HG03575 (cell line): ENCODE data around the gene DLX2.

ENCODE experiments used
- ATAC-seq: cut with Tn5 transposase; IDR thresholded peaks from one replicate; pipeline ENCODE4 v1.9.1; 2021; ENCODE audit not compliant: unreplicated experiment, insufficient number of reproducible peaks, low FRiP score; ENCODE audit errors: extremely low read depth

Gene DLX2

DNA sequence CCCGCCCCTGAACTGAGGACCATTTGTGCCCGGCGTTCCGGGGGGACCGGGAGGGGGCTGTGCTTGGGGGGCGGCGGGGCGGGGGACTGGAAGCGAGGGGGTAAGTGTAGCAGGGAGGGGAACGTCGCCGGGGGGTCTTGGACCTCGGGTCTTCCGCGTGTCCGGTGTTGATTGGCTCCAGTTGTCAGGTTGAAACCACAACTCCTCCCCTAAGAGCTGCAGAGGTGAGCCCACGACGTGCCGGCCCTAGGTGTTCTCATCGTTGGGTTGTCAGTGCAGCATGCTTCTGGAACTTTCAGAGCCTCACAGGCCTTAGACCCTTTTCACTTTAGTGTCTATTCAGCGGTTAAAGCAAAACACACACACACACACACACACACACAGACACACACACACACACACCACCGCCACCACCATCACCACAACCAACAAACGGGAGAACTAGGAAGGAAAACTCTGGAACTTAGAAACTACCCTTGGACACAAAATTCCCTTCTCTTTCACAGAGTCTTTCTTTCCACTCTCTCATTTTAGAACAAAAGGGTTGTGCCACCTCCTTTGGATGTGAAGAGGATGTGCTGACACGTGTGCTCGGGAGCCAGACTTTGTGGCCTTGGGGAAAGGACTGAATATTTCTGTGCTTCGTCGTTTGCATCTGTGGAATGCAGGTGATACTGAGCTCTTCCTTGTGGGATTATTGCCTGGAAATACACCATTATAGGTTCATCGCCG lies 6.7 kb upstream of the DLX2 start:
- no peak for ATAC-seq

DNA sequence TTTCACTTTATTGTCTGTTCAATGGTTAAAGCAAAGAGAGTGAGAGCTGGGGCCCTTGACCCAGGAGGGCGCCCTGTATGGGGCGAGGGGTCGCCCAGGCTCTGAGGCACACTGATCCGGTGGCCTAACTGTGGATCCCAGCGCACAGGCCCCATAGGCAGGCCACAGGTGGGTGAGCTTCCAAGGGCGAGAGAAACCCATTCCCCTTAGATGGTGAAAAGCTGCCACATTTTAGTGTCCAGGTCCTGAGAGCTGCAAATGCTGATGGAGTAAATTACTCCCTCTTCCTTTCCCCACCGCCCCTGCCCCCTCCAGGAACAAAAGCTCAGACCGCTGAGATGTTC lies 5.9 kb upstream of the DLX2 start:
- no peak for ATAC-seq

DNA sequence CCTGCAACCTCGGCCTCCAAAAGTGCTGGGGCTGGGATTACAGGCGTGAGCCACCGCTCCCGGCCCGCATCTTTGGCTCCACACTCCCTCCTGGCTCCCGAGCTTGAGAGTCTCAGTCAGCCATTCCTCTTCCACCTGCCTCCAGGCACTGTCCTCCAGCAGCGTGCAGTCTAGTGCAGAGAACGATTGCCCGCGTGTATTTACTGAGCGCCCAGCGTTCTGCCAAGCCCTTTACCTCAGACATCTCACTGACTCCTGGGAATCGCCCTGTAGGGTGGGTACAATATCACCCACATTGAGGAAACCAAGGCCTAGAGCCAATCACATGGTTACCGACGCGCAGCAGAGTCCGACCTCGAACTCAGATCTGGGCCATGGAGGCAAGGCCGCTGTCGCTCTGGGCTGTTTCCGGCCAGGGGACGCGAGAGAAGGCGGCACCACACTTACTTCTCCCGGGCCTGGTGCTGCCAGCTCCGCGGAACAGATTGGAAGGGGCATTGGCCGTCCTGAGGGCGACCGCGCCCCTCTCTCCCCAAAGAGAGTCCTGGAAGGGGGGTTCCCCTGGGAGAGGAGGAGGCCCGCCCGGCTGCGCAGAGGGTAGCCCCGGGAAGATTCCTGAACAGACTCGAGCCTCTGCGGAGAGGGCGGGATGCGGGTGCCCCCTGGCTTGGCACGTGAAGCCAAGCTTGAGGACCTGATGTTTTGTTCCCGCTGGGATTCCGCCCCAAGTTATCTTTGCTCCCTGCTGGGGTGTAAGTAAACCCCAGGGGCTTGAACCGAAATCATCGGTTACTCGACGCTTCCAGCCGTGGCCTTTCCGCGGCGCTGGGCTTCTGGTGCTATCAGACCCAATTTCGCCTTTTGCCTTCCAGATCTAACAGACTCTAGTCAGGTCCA lies 5.2 kb upstream of the DLX2 start:
- ATAC-seq: no peak

DNA sequence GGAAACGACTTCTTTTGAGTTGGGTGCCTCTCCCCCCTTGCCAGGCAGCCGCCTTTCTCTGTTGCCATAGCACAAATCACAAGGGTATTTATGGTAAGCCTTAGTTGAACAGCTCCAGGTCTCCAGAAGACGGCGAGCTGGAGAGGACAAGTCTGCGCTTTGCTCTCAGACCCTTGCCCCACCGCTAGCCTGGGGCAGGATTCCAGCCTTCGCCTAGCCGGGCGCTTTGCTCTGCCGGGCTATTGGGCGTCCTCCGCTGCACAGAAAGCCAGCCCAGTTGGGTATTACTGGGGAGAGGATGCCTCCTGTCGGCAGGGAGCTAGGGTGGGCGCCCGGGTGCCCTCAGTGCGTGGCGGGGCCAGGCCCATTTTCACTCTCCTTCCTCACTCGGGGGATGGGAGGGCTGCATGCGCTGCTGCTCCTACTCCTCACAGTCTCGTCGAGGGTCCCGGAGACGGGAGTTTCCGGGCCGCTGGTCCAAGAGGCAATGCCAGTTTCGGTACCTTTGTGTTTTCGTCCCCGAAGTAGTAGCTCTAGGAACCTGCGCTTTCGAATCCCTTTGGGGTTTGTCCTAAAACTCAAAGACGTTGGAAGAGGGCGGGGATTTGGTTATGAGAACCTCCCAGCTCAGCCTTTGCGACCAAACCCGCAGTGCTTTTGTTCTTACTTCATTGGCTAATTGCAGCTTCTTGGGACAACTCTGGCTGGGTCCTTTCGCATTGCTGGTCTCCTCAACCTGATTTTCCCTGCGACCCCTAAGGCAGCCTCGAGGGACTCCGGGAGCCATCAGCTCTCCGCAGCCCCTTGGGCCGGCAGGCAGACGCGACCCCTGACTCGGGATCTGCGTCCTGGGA lies 3.6 kb upstream of the DLX2 start:
- ATAC-seq: no peak

DNA sequence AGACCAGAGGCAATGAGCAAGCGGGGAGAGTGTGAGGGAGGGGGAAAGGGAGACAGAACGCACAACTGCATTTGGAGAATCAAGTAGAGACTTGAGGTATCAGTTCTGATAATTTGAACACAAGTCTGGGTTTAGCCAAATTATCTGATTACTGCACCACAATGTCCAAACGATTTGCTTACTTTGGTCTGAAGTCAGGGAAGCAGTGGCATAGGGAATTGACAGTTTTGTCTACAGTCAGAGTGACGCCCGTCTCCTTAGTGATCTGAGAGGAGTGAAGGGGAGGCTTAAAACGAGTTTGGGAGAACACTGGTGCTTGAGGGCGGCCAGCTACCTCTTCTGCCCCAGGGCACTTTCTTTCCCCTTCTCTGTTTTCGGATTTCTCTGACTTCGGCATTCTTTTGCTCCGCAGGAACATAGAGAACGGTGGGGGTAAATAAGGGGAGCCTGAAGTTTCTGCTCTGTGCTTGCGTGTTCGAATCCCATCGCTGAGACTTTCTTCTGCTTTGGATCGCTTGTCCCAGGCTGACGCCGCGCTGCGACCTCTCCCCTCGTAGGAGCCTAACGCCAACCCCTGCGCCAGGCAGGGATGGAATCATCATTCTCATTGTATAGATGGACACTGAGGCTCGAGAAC lies 2.9 kb upstream of the DLX2 start:
- no peak for ATAC-seq

DNA sequence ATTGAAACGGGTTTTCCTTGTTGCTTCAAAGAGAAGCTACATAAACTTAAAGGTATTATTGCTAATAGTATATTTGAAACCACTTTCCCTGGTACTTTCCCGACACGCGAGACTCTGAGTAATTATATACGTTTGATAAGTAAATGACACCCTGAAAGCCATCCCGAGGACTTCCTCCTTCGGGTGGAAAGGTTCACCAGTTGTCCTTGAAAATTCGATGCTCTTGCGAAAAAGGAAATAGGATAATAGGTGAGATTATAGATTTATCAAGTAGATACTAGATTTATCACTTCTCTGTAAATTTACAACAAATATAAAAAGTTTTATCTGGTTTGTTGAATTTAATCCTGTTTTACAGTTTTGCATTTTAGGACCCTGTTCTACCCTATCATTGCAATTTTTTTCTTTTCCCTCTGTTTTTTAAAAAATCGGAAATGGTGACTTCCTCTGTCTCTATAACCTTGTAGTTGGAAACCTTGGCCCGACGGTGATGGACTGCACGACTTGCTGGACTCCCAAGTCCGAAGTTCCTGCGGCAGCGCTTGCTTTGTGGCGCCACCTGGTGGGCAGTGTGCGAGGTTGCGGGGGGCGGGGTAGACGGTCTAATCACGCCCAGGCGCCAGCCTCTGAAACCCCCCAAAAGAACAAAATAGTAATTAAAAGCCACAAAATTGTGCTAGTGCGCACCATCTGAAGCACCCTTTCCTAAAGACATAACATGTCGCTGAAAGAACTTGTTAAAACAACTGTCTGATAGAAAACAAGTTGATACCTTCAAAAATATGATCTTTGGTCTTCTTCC lies 972 bp upstream of the DLX2 start:
- no peak for ATAC-seq

DNA sequence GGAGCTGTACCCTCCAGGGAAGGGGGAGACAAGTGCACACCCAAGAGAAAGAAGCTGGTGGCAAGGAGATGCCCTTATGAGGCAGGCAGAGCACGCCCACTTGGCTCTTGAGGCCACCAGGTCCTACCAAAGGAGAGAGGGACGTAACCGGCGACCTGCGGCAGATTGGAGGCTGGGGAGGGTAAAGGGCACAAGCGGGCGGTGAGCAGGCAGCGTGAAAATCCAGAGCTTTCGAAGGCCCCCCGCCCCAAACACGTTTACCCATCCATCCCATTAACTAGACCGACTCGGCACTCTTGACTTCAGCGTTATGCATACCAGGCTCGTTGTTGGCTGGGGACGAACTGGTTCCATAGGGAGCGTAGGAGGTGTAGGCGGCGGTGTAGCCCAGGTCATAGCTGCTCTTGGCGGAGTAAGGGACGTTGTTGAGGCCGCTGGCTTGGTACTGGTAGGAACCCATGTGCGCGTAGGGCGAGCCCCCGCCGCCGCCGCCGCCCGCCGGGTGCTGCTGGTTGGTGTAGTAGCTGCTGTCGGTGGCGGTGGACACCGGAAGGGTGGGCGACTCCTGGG lies 794 bp downstream of the DLX2 start:
- ATAC-seq: no peak

DNA sequence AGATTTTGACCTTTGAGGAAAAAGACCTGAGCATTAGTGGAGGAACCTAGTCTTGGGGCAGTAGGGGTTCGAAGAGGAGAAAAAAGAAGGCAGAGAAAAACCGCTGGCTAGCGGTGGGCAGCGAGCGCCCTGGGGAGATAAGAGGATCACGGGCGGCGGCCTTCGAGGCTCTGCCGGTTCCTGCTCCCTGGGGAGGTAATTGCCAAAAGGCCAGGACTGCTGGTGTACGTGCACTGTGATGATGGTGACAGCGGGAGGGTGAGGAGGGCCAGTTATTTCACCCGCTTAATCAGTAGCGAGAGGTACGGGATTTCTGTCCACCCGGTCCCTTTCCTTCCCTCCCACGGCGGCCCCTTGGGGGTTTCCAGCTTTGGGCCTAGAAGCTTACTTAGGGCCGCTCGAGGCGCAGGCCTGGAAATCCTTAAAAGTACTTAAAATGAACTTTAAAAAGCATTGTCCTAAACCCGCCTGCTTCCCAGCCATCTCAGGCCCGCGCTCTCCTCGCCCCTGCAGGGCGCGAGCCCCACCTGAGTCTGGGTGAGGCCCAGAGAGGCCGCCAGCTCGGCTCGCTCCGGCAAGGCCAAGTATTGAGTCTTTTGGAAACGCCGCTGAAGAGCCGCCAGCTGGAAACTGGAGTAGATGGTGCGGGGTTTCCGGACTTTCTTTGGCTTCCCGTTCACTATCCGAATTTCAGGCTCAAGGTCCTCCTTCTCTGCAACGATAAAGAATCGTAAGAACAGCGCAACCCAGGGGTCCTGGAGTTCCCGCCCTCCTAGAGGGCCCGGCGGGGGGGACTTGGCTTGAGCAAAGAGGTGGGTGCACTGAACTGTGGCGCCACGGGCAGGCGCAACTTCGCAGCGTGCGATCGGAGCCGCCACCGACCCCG lies 1.5 kb downstream of the DLX2 start:
- ATAC-seq: no peak

DNA sequence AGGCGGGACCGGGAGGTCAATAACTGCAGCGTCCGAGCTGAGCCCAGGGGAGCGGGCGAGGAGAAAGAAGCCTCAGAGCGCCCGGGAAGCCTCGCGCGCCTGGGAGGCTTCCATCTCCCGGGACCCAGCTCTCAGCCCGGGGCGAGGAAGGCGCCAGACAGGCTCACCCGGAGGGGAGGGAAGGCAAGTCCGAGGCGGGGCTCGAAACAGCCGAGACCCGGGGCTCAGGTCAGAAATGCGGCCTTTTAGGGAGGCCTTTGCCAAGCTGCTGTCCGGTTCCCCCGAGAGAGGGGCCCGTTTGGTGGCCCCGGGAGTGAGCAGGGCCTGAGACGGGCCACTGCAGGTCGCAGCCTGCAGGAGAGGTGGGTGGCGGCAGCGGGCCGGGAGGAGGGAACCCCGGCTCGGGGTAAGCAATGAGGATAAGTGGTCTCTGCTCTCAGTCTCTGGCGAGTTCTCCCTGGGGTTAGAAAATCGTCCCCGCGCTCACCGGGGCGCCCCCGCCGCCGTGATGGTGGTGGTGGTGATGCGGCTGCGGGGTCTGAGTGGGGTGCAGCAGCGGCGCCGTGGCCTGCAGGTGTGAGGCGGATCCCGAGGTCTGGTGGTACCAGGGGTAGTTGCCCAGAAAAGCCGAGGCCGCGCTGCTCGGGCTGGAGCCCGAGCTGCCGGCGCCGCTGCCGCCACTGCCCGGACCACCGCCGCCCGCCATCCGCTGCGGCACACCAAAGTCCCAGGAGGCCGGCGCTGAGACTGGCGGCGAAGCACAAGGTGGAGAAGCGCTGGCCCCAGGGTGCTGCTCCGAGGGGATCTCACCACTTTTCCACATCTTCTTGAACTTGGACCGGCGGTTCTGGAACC lies 2.4 kb downstream of the DLX2 start:
- no peak for ATAC-seq

DNA sequence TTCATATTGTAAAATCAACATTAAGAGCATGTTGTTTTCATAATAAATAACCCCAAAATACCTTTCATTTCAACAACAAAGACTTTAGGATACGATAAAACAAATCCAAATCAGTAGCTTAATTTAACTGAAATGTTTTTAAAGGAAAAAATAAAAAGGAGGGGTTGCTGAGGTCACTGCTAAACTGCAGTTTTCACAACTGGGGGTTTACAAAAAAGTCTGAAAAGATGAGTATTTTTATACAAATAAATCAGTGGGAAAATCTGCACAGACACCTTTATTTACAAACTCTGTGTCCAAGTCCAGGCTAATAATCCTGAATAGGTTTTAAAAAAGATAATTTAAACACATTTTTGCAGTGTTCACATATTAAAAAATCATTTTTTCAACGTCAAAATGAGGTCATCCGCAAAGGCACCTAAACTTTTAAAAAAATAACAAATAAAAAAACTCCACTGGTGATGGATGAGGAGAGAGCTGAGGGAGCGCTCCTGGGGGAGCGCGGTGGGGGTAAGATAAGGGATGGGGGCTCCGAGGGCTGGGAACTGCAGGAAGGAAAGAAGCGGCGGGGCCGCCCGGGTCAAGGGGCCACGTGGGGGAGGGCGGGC lies 3.1 kb downstream of the DLX2 start:
- ATAC-seq: no peak

DNA sequence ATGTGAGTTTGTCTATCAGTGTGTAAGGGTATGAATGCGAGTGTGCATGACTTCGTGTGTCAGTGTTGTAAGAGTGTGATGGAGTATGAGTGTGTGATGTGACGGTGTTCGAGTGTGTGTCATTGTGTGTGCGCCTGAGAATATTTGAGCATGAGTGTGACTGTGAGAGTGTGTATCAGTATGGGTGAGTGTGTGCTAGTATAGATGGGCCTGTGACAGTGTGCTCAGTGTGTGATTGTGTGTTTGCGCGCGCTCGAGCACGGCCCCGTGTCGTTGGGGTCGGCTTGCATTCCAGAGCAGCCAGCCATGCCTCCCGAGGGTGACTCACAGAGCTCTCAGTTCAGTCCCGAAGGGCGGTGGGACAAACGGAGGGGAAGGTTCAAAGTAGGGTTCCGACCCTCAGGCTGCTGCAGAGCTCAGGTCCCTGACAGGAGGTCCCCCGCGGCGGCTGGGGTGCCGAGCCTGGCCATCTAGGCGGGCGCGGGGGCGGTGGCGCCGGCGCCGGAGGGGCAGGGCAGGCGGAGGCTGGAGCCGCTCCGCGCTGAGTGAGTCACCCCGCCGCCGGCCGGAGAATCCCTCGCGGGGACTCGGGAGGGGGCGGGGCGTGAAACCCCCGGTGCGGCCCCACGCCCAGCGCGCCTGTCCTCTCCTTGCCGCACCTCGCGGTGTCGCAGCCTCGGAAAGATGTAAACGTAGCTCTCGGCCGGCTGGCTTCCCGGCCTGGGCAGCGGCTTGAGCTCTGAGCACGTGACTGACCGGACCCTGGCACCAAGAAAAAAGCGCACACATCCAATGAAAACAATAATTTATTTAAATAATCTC lies 3.8 kb downstream of the DLX2 start:
- ATAC-seq: no peak

DNA sequence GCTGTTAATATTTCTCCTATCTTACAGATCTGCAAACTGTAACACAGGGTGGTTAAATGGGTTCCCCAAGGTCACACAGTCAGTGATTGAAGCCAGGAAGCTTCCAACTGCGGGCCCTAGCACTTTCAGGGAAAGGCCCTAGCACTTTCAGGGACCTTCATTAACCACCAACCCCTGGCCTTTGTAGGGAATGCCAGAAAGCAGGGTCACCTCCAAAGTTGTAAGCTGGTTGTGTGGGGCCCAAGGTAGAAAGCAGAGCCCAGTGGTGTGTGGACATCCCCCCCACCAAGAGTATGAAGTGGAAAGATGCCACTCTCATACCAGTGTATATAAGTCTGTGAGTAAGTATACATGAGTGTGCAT lies 4.4 kb downstream of the DLX2 start:
- ATAC-seq: no peak

DNA sequence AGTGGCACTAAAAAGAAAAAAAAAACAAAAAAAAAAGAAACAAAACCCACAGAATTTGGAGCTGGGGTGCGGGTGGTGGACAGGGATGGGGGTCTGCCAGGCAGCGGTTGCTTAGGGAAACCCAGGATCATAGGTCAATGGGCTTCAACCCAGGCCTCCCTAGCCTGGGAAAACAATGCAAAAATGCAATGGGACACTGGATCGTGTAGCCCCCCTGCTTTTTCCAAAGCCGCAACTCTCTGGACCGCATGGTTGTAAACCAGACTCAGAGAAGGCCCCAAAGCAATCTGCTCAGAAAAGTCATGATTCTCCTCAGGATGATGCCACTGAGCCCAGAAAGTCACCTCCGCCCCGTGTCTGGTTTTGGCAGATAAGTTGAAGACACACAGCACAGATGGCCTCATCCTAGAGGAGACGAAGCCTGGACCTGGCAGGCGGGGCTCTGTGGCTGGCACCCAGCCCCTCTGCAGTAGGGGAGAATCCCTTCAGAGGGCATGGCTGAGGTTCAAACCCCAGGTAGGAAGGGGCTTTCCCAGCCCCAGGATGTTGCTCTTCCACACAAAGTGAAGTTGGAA lies 5.1 kb downstream of the DLX2 start:
- ATAC-seq: no peak

DNA sequence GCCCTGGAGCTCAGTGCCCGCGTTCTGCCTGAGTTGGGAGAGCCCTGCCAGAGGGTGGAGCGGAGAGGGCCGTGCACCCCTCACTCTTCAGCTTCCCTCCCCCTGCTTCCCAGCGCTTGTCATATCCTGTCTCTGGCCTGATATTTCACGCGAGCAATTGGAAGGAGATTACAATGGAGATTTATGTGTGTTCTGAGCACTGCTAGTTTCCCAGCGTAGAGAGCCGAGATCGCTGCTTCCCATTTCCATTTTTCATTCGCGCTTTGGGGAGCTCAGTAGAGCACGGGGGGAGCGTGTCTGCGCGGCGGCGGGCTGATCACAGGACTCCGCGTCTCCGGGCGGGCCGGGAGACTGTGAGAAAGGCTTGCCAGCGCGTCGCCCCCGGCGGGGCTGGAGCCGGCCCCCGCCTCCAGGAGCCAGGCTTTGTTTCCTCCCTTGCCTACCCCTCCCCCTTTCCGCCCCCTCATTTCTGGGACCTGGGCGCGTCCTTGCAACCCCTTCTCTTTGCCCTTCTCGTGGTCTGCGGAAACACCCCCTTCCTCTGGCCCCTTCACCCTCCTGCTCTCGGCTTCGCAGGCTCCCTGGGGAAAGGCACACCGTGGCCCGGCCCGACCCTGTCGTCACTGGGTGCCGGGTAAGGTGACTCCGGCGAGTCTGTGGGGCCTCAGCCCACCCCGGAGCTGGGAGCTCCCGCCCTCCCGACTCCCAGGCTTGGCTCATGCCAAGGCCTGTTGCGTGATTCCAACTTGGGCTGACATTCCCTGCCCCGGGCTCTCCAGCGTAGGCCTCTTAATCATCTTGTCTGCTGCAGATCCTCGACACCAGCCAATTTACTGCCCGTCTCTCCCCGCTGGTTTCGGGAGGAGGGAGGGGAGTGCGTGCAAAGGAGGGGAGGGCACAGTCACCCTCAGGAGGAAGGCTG lies 5.8 kb downstream of the DLX2 start:
- ATAC-seq: no peak
